Activated T-helper 2 cell treated with anti-CD3 and anti-CD28 coated beads, Interferon-gamma antibody, Interleukin-2, Interleukin-4, amounts not matched to agents 10 μg/mL and 5 μg/mL and 100 μg/mL, durations not matched to agents 14 hours and 24 hours and 36 hours (primary cell): Measurements from ENCODE around the gene NBPF12. TPM values are rescaled to one million over a fixed set of nuclear protein-coding genes. Genes with fewer than 3 reads are reported as not detected.
"Not testable (repeated sequence)": the region's sequence is repeated elsewhere in the genome, so short reads cannot be mapped to it uniquely, and the experiment has no call there.

Experiments
- DNase-seq: peaks from one replicate; pipeline ENCODE4 v3.0.0; 2021; ENCODE audit warnings: low spot score
- H3K27ac Mint-ChIP-seq: one replicate; pipeline ENCODE4 v1.8.0; 2021; ENCODE audit warnings: mixed read lengths
- H3K27me3 Mint-ChIP-seq: one replicate; pipeline ENCODE4 v1.8.0; 2021; ENCODE audit warnings: low read depth, mixed read lengths
- H3K36me3 Mint-ChIP-seq: one replicate; pipeline ENCODE4 v1.8.0; 2021; ENCODE audit warnings: low read depth, mixed read lengths
- H3K4me1 Mint-ChIP-seq: one replicate; pipeline ENCODE4 v1.8.0; 2021; ENCODE audit warnings: low read depth, mixed read lengths
- H3K4me3 Mint-ChIP-seq: one replicate; pipeline ENCODE4 v1.8.0; 2021; ENCODE audit warnings: low read depth, mild to moderate bottlenecking, moderate library complexity, mixed read lengths
- H3K9me3 Mint-ChIP-seq: one replicate; pipeline ENCODE4 v1.8.0; 2021; ENCODE audit warnings: mixed read lengths
- intact Hi-C: fragments of 100-400 bp; cut with micrococcal nuclease; formaldehyde crosslinking; loops from one replicate; pipeline ENCODE4 v1.15.1; 2023
- total RNA-seq: library from RNA; stranded (reverse); gene quantifications from 2 replicates; pipeline ENCODE4 v1.2.3, GENCODE V29; 2022

The NBPF12 gene, protein sequence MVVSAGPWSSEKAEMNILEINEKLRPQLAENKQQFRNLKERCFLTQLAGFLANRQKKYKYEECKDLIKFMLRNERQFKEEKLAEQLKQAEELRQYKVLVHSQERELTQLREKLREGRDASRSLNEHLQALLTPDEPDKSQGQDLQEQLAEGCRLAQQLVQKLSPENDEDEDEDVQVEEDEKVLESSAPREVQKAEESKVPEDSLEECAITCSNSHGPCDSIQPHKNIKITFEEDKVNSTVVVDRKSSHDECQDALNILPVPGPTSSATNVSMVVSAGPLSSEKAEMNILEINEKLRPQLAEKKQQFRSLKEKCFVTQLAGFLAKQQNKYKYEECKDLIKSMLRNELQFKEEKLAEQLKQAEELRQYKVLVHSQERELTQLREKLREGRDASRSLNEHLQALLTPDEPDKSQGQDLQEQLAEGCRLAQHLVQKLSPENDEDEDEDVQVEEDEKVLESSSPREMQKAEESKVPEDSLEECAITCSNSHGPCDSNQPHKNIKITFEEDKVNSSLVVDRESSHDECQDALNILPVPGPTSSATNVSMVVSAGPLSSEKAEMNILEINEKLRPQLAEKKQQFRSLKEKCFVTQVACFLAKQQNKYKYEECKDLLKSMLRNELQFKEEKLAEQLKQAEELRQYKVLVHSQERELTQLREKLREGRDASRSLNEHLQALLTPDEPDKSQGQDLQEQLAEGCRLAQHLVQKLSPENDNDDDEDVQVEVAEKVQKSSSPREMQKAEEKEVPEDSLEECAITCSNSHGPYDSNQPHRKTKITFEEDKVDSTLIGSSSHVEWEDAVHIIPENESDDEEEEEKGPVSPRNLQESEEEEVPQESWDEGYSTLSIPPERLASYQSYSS (N-terminal part only)
- total RNA-seq = 12.6 and 12.9 TPM in 2 replicates

GRCh38 chr1:146938242-146938902 lies at the start of gene NBPF12:
TSS of gene NBPF12 (plus strand) at chr1:146938324. CDS start at chr1:146960144, 21,820 bp downstream.
- DNase-seq = peak; percentile 77
- H3K9me3 Mint-ChIP-seq, intact Hi-C loops: not testable (repeated sequence)

DNA sequence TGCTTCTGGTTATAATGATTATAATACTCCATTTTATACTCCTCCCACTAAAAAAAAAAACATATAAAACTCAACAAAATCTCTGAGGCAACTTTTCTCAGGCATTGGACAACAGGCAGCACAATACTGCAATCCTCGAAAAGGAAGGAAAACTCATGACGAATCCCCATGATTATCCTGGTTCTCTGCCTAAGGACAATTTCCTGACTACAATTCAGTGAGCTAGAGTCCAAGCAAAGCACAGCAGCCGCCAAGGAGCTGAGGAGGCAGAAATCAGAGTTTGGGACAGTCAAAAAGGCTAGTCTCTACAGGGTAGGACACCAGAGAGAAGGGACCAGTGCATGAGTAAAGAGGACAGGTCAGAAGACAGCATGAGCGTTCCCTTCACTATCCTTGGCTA lies 46.8 kb upstream of the NBPF12 start:
- H3K36me3 Mint-ChIP-seq, DNase-seq: not testable (repeated sequence)

More at GRCh38 chr1:146938242-146938902, at the start of gene NBPF12:
- Mint-ChIP-seq H3K27ac (peak within 1 kb of the TSS; percentile 93), H3K4me3 (peak within 1 kb of the TSS; percentile 92)
- H3K27me3 Mint-ChIP-seq, H3K4me1 Mint-ChIP-seq, H3K36me3 Mint-ChIP-seq: not testable (repeated sequence)

GRCh38 chr1:146892331-146892730 lies 45.8 kb upstream of the NBPF12 start:
- H3K27me3 Mint-ChIP-seq, H3K9me3 Mint-ChIP-seq, H3K4me3 Mint-ChIP-seq, H3K36me3 Mint-ChIP-seq, intact Hi-C loops, DNase-seq, H3K27ac Mint-ChIP-seq, H3K4me1 Mint-ChIP-seq: not testable (repeated sequence)

More for the DNA sequence above, 46.8 kb upstream of the NBPF12 start:
- intact Hi-C loops, H3K27ac Mint-ChIP-seq, H3K27me3 Mint-ChIP-seq, H3K9me3 Mint-ChIP-seq, H3K4me1 Mint-ChIP-seq, H3K4me3 Mint-ChIP-seq: not testable (repeated sequence)

DNA sequence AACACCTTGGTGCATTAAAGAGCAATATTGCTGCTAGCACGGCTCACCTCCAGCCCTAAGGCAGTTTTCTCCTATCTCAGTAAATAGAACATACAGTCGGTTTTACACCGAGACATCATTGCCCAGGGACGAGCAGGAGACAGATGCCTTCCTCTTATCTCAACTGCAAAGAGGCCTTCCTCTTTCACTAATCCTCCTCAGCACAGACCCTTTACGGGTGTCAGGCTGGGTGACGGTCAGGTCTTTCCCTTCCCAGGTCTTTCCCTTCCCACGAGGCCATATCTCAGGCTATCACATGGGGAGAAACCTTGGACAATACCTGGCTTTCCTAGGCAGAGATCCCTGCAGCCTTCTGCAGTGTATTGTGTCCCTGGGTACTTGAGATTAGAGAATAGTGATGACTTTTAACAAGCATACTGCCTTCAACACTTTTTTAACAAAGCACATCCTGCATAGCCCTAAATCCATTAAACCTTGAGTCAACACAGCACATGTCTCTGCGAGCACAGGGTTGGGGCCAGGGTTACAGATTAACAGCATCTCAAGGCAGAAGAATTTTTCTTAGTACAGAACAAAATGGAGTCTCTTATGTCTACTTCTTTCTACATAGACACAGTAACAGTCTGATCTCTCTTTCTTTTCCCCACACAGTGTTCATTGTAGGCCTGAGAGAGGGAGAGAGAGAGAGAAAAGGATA lies 30.4 kb upstream of the NBPF12 start:
- H3K9me3 Mint-ChIP-seq, H3K4me1 Mint-ChIP-seq, H3K36me3 Mint-ChIP-seq, intact Hi-C loops, DNase-seq, H3K4me3 Mint-ChIP-seq, H3K27me3 Mint-ChIP-seq, H3K27ac Mint-ChIP-seq: not testable (repeated sequence)

GRCh38 chr1:146912975-146913374 lies 25.1 kb upstream of the NBPF12 start:
- H3K36me3 Mint-ChIP-seq, H3K4me3 Mint-ChIP-seq, DNase-seq, H3K27ac Mint-ChIP-seq, intact Hi-C loops, H3K27me3 Mint-ChIP-seq, H3K9me3 Mint-ChIP-seq, H3K4me1 Mint-ChIP-seq: not testable (repeated sequence)

- H3K27ac Mint-ChIP-seq = not testable (repeated sequence)
Measured at GRCh38 chr1:146920811-146921210, 17.3 kb upstream of the NBPF12 start.

GRCh38 chr1:146922614-146923013 lies 15.5 kb upstream of the NBPF12 start:
- H3K4me3 Mint-ChIP-seq, H3K4me1 Mint-ChIP-seq, H3K9me3 Mint-ChIP-seq, H3K27me3 Mint-ChIP-seq, H3K27ac Mint-ChIP-seq, DNase-seq, intact Hi-C loops, H3K36me3 Mint-ChIP-seq: not testable (repeated sequence)

More at GRCh38 chr1:146920811-146921210, 17.3 kb upstream of the NBPF12 start:
- DNase-seq, H3K9me3 Mint-ChIP-seq, H3K36me3 Mint-ChIP-seq, H3K27me3 Mint-ChIP-seq, H3K4me1 Mint-ChIP-seq, H3K4me3 Mint-ChIP-seq, intact Hi-C loops: not testable (repeated sequence)

GRCh38 chr1:146924106-146924505 lies 14.0 kb upstream of the NBPF12 start:
- H3K27ac Mint-ChIP-seq, H3K4me1 Mint-ChIP-seq, H3K4me3 Mint-ChIP-seq, H3K36me3 Mint-ChIP-seq, H3K27me3 Mint-ChIP-seq, intact Hi-C loops, H3K9me3 Mint-ChIP-seq, DNase-seq: not testable (repeated sequence)

- H3K4me3 Mint-ChIP-seq, intact Hi-C loops, DNase-seq, H3K36me3 Mint-ChIP-seq, H3K4me1 Mint-ChIP-seq, H3K27me3 Mint-ChIP-seq, H3K27ac Mint-ChIP-seq, H3K9me3 Mint-ChIP-seq: not testable (repeated sequence)
Measured at GRCh38 chr1:146926413-146926812, 11.7 kb upstream of the NBPF12 start.

- H3K36me3 Mint-ChIP-seq, H3K27ac Mint-ChIP-seq, H3K9me3 Mint-ChIP-seq, intact Hi-C loops, H3K4me1 Mint-ChIP-seq, H3K4me3 Mint-ChIP-seq, DNase-seq: not testable (repeated sequence)
- peaks cover 16% of the 10 kb centered on the region for H3K27me3 Mint-ChIP-seq
Measured at GRCh38 chr1:146930225-146930624, 7.9 kb upstream of the NBPF12 start.

- H3K9me3 Mint-ChIP-seq, intact Hi-C loops, H3K36me3 Mint-ChIP-seq, H3K4me3 Mint-ChIP-seq, DNase-seq, H3K4me1 Mint-ChIP-seq, H3K27ac Mint-ChIP-seq: not testable (repeated sequence)
- H3K27me3 Mint-ChIP-seq = peaks cover 12% of the 10 kb centered on the region
Measured at GRCh38 chr1:146934390-146935223, 3.5 kb upstream of the NBPF12 start.

DNA sequence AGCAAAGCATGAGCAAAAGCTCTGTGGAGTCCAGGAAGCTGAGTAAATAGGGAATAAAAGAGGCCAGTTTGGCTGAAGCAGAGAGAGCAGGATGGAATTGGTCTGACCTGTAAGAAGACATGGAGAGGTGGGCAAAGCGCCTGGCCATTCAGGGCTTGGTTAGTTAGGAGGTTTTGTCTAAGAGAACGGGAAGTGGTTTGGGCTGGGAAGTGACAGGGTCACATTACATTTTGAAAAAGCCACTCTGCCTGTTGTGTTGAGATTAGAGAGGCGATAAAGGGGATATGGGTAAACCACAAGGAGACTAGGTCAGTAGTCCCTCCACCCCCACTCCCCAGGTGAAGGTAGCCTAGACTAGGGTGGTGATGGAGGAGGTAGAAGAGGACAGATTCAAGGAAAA lies 662 bp upstream of the NBPF12 start:
- intact Hi-C loops, H3K27ac Mint-ChIP-seq, DNase-seq, H3K4me1 Mint-ChIP-seq, H3K27me3 Mint-ChIP-seq, H3K4me3 Mint-ChIP-seq, H3K36me3 Mint-ChIP-seq, H3K9me3 Mint-ChIP-seq: not testable (repeated sequence)
